ENCODE measurements around the gene SART3. TPM values are rescaled to one million over a fixed set of nuclear protein-coding genes. Genes with fewer than 3 reads are reported as not detected.
A peak's percentile ranks its signal among the peaks of the same experiment; 100 is the strongest.

Gene SART3
- total and polyA plus RNA-seq, 2 of the 4 experiments (the other 2 are of a cell fraction), result 22.6 to 37.8 TPM

GRCh38 chr12:108514468-108514972 lies 46.5 kb downstream of the SART3 start:
- no peaks in the 10 kb centered on the region; the same call in 1 of the 2 replicates for H3K27me3 ChIP-seq (ENCODE audit: control insufficient read depth, insufficient read depth, low read length)
- no peak overlapping the region for H2AK9ac ChIP-seq (replicated peaks; ENCODE audit: low read depth, low read length, poor library complexity)
- peak overlapping the region; percentile 96 for H2AFZ ChIP-seq (replicated peaks; ENCODE audit: low read length, poor library complexity)
- peaks cover 3% of the 10 kb centered on the region for H3K4me1 ChIP-seq (ENCODE audit: control insufficient read depth, insufficient read depth, low read length)
- H4K8ac ChIP-seq (ENCODE audit: low read depth in 2 of 2, low read length in 2 of 2), result no peak overlapping the region
- H3K4ac ChIP-seq (ENCODE audit: low read depth, low read length), result no peak overlapping the region
- no peak overlapping the region for H2BK15ac ChIP-seq (ENCODE audit: low read depth, low read length)
- H3K9me1 ChIP-seq (ENCODE audit: insufficient read depth, low read length), result peaks cover 18% of the 10 kb centered on the region; the same call in 1 of the 2 replicates
- in situ Hi-C loops (cut with MboI; ENCODE audit: low sequenced_read_pairs), result loop anchor here (25.0 kb wide), 1 partner anchor 827 kb away; the partner anchor contains the start of gene PWP1
- no peak overlapping the region for H2AK5ac ChIP-seq (ENCODE audit: low read depth, low read length)
- DNase-seq (no peak), ATAC-seq (ENCODE audit: low read depth) (peak; percentile 0; the same call in 1 of the 2 replicates)
- no peaks in the 10 kb centered on the region for H3K9me3 ChIP-seq (ENCODE audit: control insufficient read depth, insufficient read depth, low read length)
- H3K14ac ChIP-seq (replicated peaks; ENCODE audit: low read depth, low read length), result no peak overlapping the region
- no peak for TF ChIP-seq BHLHE40 (IDR thresholded peaks at IDR 0.05; ENCODE audit: low read depth, low read length)
- no peak for TF ChIP-seq RFX5 (IDR thresholded peaks at IDR 0.05; ENCODE audit: low read depth, low read length)
- no peak for TF ChIP-seq SMC3 (IDR thresholded peaks at IDR 0.05; ENCODE audit: low read depth, low read length)
- no peak for TF ChIP-seq CTCF (conservative IDR thresholded peaks at IDR 0.05; ENCODE audit: low read depth, low read length)
- no peak for TF ChIP-seq MAZ (IDR thresholded peaks at IDR 0.05; ENCODE audit: borderline replicate concordance, low read depth, low read length)
- no peak for TF ChIP-seq POLR2A (IDR thresholded peaks at IDR 0.05; ENCODE audit: low read depth, low read length)
- no peak for TF ChIP-seq NFE2L2 (IDR thresholded peaks at IDR 0.05; ENCODE audit: low read depth, low read length)
- TF ChIP-seq ELK1 (IDR thresholded peaks at IDR 0.05; ENCODE audit: borderline replicate concordance, low read depth, low read length), result no peak
- TF ChIP-seq CEBPB (IDR thresholded peaks at IDR 0.05; ENCODE audit: low read depth, low read length), result no peak
- TF ChIP-seq RCOR1 (IDR thresholded peaks at IDR 0.05; ENCODE audit: insufficient replicate concordance, low read length), result no peak
- TF ChIP-seq MAFK (IDR thresholded peaks at IDR 0.05; ENCODE audit: low read depth, low read length), result no peak
- no peak for TF ChIP-seq CHD1 (IDR thresholded peaks at IDR 0.05; ENCODE audit: low read depth, low read length)
- TF ChIP-seq USF2 (IDR thresholded peaks at IDR 0.05; ENCODE audit: low read depth, low read length), result no peak
- no peak for TF ChIP-seq RAD21 (IDR thresholded peaks at IDR 0.05; ENCODE audit: low read length)
- no peak for TF ChIP-seq MXI1 (IDR thresholded peaks at IDR 0.05; ENCODE audit: borderline replicate concordance, low read depth, low read length)
- TF ChIP-seq FOS (IDR thresholded peaks at IDR 0.05; ENCODE audit: low read depth, low read length), result no peak
- H4K5ac ChIP-seq (ENCODE audit: low read depth, low read length), result no peak overlapping the region
- H3K79me1 ChIP-seq (ENCODE audit: low read depth in 1 of 2, low read length in 2 of 2), result peaks cover 15 to 37% of the 10 kb centered on the region in 2 experiments
- no peak overlapping the region for H3K27ac ChIP-seq (ENCODE audit: insufficient read depth, low read length)
- H3K36me3 ChIP-seq (ENCODE audit: control insufficient read depth, insufficient read depth, low read length), result peaks cover 19% of the 10 kb centered on the region
- H2BK5ac ChIP-seq (ENCODE audit: low read depth, low read length, poor library complexity, severe bottlenecking), result no peak overlapping the region
- H4K20me1 ChIP-seq (ENCODE audit: insufficient read depth, low read length), result no peaks in the 10 kb centered on the region; the same call in 1 of the 2 replicates
- POLR2A ChIA-PET (ENCODE audit: unreplicated experiment), result no interaction called here
- H3K9ac ChIP-seq (ENCODE audit: low read depth, low read length), result no peak overlapping the region
- H2BK20ac ChIP-seq (ENCODE audit: low read depth, low read length), result no peak overlapping the region
- peak overlapping the region; percentile 41 for H3K4me3 ChIP-seq (ENCODE audit: insufficient read depth, low read depth, low read length)
- peak overlapping the region; percentile 92 for H3K4me2 ChIP-seq (ENCODE audit: low read depth, low read length)
- CTCF ChIA-PET, result no interaction called here
- BruUV-seq (replicated peaks), result no TSS peak
- no peak overlapping the region for H3K18ac ChIP-seq (ENCODE audit: low read depth, low read length)
- dilution Hi-C loops (cut with HindIII; ENCODE audit: low sequenced_read_pairs, unreplicated experiment), result no loop called here
- H4K91ac ChIP-seq (ENCODE audit: insufficient read depth, low read depth, low read length), result no peak overlapping the region
- intact Hi-C loops (cut with micrococcal nuclease), result loop anchor here (5.0 kb wide), 2 partner anchors 522 to 627 kb away; no protein-coding TSS in a partner anchor
- no peak overlapping the region for H3K23ac ChIP-seq (ENCODE audit: low read depth, low read length)
- 21% methylated on average over 14 of the region's 19 CpGs; no CpG with 5 or more reads in 1 of the 2 experiments for WGBS, 2 experiments (ENCODE audit: extremely low coverage in 2 of 2, insufficient read length in 1 of 2)
- H3K56ac ChIP-seq (ENCODE audit: extremely low read depth, insufficient read depth, low read length), result no peak overlapping the region
- no peak overlapping the region for H2BK120ac ChIP-seq (ENCODE audit: low read depth, low read length)

Data from IMR-90 (cell line).